DMS114 treated with DMSO at 0.1 percent for 48 hours (cell line): Measurements from ENCODE around the gene FLT4.

ENCODE experiments used
- DNase-seq: peaks from one replicate; lab custom pipeline; 2025; ENCODE audit not compliant: unreplicated experiment; lab: John Stamatoyannopoulos, UW

Gene FLT4

DNA sequence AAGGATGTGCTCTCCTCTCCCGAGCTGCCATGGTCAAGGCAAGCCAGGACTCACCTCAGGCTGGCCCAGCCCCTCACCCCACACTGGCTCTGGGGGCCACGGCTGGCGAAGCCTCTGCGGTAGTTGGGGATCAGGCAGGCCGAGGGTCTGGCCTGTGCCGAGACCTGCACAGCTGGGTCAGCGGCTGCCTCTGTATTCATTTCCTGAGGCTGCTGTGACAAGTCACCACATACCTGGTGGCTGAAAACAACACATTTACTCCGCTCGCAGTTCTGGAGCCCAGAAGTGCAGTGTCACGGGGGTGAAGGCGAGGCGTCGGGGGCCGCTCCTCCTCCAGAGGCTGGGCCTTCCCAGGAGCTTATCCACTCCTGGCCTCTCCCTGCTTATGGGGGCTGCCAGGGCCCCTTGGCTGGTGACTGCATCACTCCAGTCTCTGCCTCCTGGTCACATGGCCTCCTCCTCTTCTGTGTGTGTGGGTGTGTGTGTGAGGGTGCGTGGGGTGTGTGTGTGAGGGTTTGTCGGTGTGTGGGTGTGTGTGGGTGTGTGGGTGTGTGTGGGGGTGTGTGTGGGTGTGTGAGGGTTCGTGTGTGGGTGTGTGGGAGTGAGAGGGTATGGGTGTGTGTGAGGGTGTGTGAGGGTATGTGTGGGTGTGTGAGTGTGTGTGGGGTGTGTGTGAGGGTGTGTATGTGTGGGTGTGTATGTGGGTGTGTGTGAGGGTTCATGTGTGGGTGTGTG lies 54.9 kb downstream of the FLT4 start:
- no peak for DNase-seq

DNA sequence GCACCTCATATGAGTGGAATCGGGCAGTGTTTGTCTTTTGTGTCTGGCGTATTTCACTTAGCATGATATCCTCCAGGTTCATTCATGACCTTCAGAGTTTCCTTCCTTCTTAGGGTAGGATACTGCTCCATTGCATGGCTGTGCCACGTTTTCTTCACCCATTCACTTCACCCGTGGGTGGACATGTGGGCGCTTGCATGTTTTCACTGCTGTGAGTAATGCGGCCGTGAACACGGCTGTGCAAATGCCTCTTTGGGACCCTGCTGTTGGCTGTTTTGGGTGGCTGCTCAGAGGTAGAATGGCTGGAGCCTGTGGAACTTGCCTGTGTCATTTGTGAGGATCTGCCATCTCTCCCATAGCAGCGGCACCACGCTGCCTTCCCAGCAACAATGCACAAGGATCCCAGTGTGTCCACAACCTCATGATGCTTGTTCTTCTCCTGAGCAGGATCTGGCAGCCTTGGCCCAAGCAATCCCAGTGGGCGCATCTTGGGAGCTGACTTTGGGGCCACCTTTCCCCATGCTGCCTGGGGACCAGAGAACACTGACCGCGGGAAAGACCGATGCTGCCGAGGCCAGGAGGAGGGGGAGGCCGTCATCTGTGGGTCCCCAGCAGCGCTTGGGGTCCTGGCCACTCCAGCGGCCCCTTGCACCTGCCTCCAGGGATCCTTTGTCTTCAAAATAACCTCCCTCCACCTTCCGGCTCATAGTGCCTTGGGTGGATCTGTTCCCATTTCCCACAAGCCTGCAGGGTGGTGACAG lies 55.8 kb downstream of the FLT4 start:
- no peak for DNase-seq

DNA sequence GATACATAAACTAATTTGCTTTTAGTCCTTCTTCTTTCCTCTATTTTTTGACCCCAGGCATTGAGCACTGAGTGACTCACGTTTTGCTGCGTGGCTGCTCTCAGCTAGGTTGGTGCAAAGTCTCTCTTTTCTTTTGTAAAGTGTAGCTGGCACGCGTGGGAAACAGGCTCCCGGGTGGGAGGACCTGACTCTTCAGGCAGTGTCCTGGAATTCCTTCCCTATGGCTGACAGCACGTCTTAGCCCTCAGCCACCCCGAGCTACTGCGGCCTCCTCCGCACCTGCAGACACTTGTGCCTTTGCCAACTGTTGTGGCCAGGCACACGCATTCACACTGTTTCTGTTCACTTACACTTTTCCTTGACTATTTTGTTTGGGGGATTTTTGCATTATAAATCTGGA lies 57.2 kb downstream of the FLT4 start:
- no peak for DNase-seq

DNA sequence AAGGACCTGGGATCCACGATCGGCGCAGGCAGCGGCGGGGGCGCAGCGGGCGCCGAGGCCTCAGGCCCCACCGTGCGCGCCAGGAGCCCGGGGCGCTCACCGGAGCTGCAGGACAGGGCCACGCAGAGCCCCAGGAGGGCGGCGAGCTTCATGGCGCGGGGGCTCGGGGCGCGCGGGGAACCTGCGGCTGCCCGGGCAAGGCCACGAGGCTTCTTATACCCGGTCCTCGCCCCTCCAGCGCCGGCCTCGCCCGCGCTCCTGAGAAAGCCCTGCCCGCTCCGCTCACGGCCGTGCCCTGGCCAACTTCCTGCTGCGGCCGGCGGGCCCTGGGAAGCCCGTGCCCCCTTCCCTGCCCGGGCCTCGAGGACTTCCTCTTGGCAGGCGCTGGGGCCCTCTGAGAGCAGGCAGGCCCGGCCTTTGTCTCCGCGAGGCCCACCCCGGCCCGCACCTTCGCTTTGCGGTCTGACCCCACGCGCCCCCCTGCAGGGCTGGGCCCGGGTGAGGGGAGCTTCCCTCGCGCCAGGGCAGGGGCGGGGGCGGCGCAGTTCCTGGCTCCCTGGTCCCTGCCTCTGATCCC lies 58.0 kb downstream of the FLT4 start, which contains the start of gene SCGB3A1:
TSS of gene SCGB3A1 (minus strand) at position 189 of the 577 bp plus-strand sequence. CDS start at position 152, 37 bp downstream.
- DNase-seq: no peak

DNA sequence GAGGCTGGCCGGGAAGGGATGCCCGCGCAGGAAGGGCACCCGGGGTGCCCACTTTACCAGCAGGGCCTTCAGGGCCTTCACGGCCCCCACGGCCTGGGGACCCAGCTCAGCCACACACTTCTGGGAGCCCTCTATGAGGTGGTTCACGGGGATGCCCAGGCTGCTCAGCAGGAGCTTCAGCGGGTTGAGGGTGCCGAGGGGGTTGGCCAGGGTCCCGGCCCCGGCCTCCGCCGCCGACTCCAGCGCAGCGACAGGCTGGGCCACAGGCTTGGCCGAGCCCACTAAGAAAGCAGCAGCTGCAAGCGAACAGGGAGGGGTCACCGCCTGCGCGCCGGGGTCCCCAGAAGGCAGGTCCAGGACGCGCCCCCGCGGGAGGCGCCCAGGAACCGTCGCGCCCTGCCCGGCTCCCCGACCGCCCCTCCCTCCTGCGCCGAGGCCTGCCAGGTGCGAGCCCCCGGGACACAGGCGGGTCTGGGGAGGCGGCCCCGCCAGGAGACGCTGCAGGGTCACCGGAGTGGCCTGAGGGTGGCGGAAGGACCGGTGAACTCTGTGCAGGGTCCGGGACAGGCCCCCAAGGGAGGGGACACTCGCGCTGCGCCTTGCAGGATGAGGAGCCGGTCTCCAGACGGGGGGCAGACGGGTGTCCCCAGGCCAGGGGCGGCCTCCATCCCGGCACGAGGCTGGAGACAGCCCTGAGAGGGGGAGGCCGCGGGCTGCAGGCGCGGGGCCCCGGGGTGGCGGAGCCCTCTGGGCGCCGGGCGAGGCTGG lies 58.7 kb downstream of the FLT4 start:
- no peak for DNase-seq

DNA sequence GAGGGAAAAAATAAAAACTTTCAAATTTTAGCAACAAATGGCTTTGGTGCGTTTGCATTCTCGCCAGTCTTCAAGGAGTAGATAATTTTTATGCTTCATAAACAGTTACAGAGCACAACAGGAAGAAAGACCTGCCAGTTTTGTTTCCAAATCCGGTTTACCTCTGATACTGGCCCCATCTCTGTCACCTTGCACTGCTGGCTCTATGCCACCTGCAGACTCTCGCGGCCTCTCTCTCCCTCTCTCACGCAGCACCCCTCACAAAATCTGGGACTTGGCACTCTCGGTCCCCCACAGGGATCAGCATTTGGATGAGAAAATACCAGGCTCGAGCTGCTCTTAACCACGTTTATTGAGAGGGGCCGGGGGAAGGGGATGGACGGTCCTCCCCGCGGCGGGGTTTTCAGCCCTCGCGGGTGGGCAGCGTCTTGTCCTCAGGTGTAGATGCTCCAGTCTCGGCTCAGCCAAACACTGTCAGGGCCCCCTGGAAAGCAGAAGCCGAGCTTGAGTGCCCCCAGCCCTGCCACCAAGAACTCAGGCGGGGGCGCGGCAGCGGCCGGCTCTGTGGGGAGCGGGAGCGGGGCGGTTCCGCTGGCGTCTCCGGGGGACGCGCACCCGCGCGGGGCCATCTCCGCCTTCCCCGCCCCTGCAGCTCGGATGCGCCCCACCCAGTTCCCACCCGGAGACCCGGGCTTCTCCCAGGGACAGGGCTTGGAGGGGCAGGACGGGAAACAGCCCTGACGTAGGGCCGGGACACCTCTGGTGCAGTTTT lies 59.4 kb downstream of the FLT4 start:
- no peak for DNase-seq

DNA sequence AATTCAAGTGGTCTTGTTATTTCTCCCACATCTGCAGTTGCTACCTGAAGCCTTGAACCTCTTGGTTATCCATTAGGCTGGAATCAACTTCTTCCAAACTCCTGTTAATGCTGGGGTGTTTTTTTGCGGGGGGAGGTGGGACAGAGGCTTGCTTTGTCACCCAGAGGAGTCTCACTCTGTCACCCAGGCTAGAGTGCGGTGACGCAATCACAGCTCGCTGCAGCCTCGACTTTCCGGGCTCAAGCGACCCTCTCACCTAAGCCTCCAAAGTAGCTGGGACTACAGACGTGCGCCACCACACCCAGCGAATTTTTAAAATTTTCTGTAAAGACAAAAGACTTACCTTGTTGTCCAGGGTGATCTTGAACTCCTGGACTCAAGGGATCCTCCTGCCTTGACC lies 62.5 kb downstream of the FLT4 start:
- no peak for DNase-seq

DNA sequence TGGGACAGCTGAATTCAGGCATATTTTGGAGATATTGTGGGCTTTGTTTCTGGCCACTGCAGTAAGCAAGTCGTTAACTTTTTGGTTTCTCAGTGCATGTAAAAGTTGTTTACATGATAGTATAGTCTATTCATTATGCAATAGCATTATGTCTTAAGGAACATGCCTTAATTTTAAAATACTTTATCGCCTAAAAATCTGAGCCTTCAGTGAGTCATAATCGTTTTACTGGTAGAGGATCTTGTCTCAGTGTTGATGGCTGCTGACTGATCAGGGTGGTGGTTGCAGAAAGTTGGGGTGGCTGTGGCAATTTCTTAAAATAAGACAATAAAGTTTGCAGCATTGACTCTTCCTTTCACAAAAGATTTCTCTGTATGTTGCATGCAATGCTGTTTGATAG lies 63.2 kb downstream of the FLT4 start:
- DNase-seq: no peak

DNA sequence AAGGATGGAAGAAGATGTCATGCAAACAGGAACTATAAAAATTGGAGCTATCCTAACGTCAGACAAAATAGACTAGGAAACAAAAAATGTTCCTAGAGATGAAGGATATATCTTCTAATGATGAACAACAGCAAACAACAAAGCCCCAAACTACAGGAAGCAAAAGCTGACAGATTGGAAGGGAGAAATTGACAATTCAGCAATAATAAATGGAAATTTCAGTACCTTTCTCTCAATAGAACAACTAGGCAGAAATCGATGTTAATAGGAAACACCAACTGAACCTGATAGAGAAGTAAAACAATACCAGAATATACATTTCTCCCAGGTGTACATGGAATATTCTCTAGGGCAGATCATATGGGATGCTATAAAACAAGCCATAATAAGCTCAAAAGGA lies 65.7 kb downstream of the FLT4 start:
- DNase-seq: no peak

DNA sequence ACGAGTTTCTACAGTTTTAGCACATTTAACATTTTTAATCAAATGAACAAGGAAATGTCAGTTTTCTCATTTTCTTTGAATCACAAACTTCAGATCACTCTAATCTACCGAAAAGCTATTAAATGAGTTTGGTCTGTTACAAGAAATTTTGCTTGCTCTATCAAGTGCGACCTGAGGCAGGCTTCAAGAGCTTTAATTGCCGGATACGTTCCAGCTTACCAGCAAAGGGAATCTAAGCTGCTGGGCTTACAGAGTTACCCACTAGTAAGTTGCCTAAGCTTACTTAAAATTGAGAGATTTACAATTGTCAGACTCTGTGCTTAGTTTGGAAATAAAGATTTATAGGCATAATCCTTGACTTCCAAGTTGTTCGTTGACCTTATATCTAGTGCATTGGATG lies 68.7 kb downstream of the FLT4 start:
- DNase-seq: no peak

DNA sequence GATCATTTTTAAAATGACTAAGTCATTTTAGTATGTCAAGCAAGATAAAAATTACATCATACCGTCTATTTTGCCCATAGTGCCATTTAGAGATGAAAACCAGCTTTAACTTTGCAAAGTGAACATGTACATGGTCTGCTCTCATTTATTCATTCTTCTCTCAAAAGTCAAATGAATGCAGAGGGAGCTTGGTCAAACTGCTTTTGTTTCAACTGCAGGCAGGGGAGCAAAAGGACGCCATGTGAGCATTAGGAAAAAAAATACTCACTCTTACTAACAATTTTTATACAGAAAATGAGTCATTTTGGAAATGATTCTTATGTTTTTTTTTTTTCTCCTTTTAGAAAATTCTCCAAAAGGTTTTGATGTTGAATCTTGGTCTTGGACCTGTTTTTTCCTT lies 73.8 kb downstream of the FLT4 start:
- DNase-seq: no peak

DNA sequence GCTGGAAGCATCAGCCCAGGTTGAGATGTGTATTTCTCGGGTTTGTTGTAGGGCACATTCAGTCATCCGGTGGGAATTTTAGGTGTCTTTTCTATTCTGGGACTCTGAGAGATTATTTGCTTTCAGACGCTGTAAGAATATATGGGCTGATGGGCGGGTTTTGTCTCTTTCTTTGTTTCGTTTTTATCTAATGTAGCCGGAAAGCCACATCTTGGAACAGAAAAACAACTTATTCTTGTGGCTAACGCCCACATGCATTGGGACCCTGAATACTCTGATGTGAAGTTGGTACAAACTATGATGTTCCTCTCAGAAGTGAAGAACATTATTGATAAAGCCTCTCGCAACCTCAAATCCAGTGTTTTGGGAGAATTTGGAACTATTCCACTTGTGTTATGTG lies 80.5 kb downstream of the FLT4 start:
- DNase-seq: no peak

DNA sequence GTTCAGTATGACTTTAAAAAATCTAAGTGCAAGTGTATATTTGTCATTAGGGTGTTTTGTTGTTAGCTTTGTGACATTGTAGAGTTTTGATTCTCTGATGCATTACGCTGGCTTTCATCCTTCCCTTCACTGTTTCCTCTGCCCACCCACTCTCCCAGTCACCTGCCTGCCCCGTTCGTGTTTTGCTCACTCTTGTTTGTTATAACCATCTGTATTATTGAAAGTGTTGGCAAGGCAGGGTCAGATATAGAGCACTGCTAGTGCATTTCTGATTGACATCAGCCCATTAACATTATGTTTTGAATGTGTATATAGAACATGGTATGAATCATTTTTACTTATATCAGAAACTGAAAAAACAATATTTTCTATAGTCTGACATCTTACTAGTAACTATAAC lies 85.4 kb downstream of the FLT4 start:
- no peak for DNase-seq

DNA sequence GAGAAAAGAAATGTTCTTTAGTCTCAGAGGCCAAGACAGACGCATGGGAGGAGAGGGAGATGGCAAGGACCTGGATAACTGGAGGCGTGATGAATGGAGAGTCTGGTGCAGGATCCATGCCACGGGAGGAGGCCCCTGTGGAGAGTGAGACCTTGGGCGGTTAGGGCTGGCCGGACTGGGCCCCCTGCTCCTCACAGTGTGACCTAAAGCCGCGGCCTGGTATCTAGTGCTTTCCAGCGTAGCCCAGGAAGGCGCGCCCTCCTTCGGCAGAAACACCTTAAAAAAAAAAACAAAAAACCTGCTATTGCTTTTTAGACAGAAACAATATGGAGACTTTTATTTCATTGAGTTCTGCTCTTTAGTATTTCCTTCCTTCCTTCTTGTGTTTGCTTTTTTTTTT lies 91.2 kb downstream of the FLT4 start:
- no peak for DNase-seq

DNA sequence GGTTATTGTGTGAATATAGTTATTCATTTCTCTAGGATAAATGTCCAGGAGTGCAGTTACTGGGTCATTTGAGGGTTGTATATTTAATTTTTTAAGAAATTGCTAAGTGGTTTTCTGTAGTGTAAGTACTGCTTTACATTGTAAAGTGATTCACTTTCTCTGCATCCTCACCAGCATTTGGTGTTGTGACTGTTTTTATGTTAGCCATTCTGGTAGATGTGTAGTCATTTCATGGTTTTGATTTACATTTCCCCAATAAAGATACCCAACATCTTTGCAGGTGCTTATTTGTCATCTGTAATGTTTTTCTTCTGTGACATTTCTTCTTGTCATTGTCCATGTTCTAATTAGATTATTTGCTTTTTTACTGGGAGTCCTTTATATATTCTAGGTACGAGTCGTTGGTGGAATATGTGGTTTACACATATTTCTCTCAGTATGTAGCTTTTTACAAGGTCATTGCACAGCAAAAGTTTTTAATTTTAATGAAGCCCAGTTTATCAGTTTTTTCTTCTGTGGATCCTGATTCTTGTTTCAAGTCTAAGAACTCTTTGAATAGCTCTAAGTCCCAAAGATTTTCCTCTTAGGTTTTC lies 92.1 kb downstream of the FLT4 start:
- no peak for DNase-seq

DNA sequence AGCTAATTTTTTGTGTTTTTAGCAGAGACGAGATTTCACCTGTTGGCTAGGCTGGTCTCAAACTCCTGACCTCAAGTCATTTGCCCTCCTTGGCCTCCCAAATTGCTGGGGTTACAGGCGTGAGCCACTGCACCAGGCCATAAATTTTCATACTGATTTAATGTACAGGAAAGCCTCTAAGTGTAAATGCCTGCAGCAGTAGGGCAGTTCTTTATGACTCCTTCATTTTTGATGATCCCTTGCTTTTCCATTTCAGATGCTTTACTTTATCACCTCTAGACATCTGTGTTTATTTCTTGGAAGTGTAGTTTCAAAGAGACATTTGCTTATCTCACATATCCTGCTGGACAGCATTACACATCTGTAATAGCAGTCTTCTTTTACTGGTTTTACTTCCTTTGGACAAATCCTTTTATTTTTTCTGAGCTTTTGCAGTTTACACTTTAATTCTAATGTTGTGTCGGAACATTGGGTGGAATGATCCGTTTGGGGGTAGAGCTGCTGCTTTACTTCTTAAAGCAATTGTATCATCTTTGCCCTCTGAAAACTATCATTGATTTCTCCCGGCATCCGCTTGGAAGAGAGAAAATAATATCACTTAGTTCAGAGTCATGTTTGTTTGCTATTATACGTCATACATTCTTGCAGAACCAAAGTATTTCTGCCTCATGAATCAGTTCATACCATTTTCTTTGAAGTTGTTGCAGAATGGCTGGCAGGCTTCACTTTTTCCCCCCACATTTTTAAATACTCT lies 94.1 kb downstream of the FLT4 start:
- DNase-seq: no peak

DNA sequence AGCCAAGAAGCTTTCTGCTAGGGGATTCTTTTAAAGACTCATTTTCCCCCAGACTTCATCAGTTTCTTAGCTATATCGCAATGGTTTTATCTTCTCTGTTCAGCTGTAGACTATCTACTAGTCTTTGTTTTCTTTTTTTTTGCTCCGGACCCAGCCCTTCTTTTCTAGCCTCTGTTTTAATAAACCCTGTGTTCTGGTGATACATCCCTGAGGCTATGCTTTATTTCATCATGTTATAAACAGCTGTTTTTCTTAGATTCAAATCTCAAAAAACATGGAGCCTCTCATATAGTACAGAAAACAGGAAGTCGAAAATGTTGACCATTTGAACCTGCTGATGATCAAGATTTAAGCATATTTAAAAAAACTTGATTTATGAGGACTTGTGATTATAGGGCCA lies 95.9 kb downstream of the FLT4 start:
- DNase-seq: no peak
